Measurements from ENCODE around the gene SLBP. TPM values are rescaled to one million over a fixed set of nuclear protein-coding genes. Genes with fewer than 3 reads are reported as not detected.
A peak's percentile ranks its signal among the peaks of the same experiment; 100 is the strongest.

The SLBP gene
- total RNA-seq (2013; cell fraction: nucleolus; rRNA removed) = 19.4 and 19.5 TPM in 2 replicates
- total RNA-seq (2014; rRNA removed) = 185 and 205 TPM in 2 replicates
- 138 and 147 TPM in 2 replicates for total RNA-seq (2014; rRNA removed; fragmentation: Illumina TruSeq; extraction: Trizol)
- total RNA-seq (2021) = 111 and 114 TPM in 2 replicates
- polyA plus RNA-seq (2011; ENCODE audit: low read depth) = 68.6 TPM
- 168 and 247 TPM in 2 replicates for polyA plus RNA-seq (2011; rRNA removed)
- 91.0 and 98.4 TPM in 2 replicates for polyA plus RNA-seq (2011; cell fraction: cytosol; rRNA removed)
- 60.3 and 79.5 TPM in 2 replicates for polyA plus RNA-seq (2011; cell fraction: nucleus; rRNA removed)
- polyA plus RNA-seq (2012) = 69.3 and 70.1 TPM in 2 replicates
- polyA plus RNA-seq (2014; fragmentation: Illumina TruSeq; extraction: Trizol) = 206 and 227 TPM in 2 replicates
- 100 to 1,000 TPM in 1 of 2 experiments, 10 to 100 TPM in 1; 94.4 to 101 TPM for polyA plus RNA-seq (2014; fragmentation: Nextera tagmentation; extraction: Ambion mirVana)
- polyA plus RNA-seq (2014; rRNA removed) = 142 and 148 TPM in 2 replicates
- 100 to 1,000 TPM; 277 to 278 TPM for polyA plus RNA-seq (2016; fragmentation: Nextera tagmentation; extraction: Ambion mirVana)
- 64.3 and 65.5 TPM in 2 replicates for polyA minus RNA-seq (2011; rRNA and poly(A)+ RNA removed)
- 42.9 and 43.9 TPM in 2 replicates for polyA minus RNA-seq (2011; cell fraction: cytosol; rRNA and poly(A)+ RNA removed)
- 13.2 and 26.1 TPM in 2 replicates for polyA minus RNA-seq (2011; cell fraction: nucleus; rRNA and poly(A)+ RNA removed)
- Bru-seq, nascent RNA = percentile 87 among the genes with signal in this experiment
- percentile 85 among the genes with signal in this experiment for BruChase-seq, experiment 1, labeled RNA remaining after a 6-hour chase
- BruChase-seq, experiment 2, labeled RNA remaining after a 2-hour chase = percentile 88 among the genes with signal in this experiment
- long read RNA-seq, experiment 1, transcript SLBP-206 (8 exons, 1,977 nt) = major isoform, 219 of 250 reads
- long read RNA-seq, experiment 1, transcript SLBP-205 (7 exons, 987 nt) = minor isoform, 16 of 250 reads
- long read RNA-seq, experiment 1, partial matches to known transcripts = 10 of 250 reads
- long read RNA-seq, experiment 1, other reads (novel, unspliced or antisense) = 4 of 250 reads
- long read RNA-seq, experiment 2, transcript SLBP-205 (7 exons, 987 nt) = minor isoform, 11 of 144 reads
- long read RNA-seq, experiment 2, transcript SLBP-202 (7 exons, 1,623 nt) = minor isoform, 6 of 144 reads
- long read RNA-seq, experiment 2, transcript SLBP-206 (8 exons, 1,977 nt) = major isoform, 83 of 144 reads
- long read RNA-seq, experiment 2, partial matches to known transcripts = 41 of 144 reads
- long read RNA-seq, experiment 2, other reads (novel, unspliced or antisense) = 2 of 144 reads

- in situ Hi-C loops (cut with MboI) = no loop called here
- Histone ChIP-seq H2AFZ (ENCODE audit: control insufficient read depth, low read depth, low read length) (peak within 1 kb of the TSS; percentile 98), H3K79me2 (ENCODE audit: control insufficient read depth, insufficient read depth, low read length) (peaks cover 86% of the 10 kb centered on the region), H3K4me3 (peak within 1 kb of the TSS; percentile 100), H3K9ac (ENCODE audit: control insufficient read depth, insufficient read depth, low read length) (peak within 1 kb of the TSS; percentile 97), H3K4me2 (ENCODE audit: control insufficient read depth, insufficient read depth) (peak within 1 kb of the TSS; percentile 98), H4K20me1 (ENCODE audit: control insufficient read depth, insufficient read depth) (no peaks in the 10 kb centered on the region; the same call in 1 of the 2 replicates), H3K4me1 (ENCODE audit: control insufficient read depth, insufficient read depth, low read length) (peaks cover 31% of the 10 kb centered on the region), H3K27me3 (replicated peaks in 1 of 2; ENCODE audit: control insufficient read depth in 2 of 2, insufficient read depth in 2 of 2, low read length in 1 of 2) (no peaks in the 10 kb centered on the region), H3K27ac (ENCODE audit: control insufficient read depth, insufficient read depth) (peak within 1 kb of the TSS; percentile 99), H3K9me3 (replicated peaks; ENCODE audit: control insufficient read depth, insufficient read depth, low read length) (no peaks in the 10 kb centered on the region), H3K36me3 (ENCODE audit: control insufficient read depth in 2 of 2, insufficient read depth in 2 of 2, low read length in 1 of 2) (peaks cover under 1 to 9% of the 10 kb centered on the region in 2 experiments)
- CTCF ChIA-PET = interaction anchor here (0.9 to 16.2 kb wide), 4 partner anchors 7 to 19 kb away, joined by 3 to 258 read pairs (median 6); no protein-coding TSS in a partner anchor
- FAIRE-seq = peak; percentile 89
- BruUV-seq (replicated peaks) = no TSS peak
- RAD21 ChIA-PET (ENCODE audit: unreplicated experiment) = interaction anchor here (1.3 to 1.7 kb wide), 4 partner anchors 11 to 19 kb away, joined by 3 to 11 read pairs (median 5); no protein-coding TSS in a partner anchor
- peak; percentile 85 for ATAC-seq
- under 1% methylated on average over 77 of the region's 98 CpGs for WGBS (ENCODE audit: insufficient coverage, insufficient replicate concordance, low lambda C conversion rate, missing lambda C conversion rate)
- POLR2A ChIA-PET = interaction anchor here (0.6 to 3.4 kb wide), 7 partner anchors 10 to 158 kb away, joined by 3 to 34 read pairs (median 3); partner anchors contain the start of genes NSD2, TACC3 and TMEM129
- intact Hi-C loops (cut with micrococcal nuclease; ENCODE audit: unreplicated experiment) = loop anchor here (1.0 to 5.0 kb wide), 3 partner anchors 9 to 160 kb away; partner anchors contain the start of genes FAM53A, NSD2, TACC3 and TMEM129
- peak; percentile 90 for DNase-seq (ENCODE audit: low read depth, low spot score)
- SMC1A ChIA-PET (ENCODE audit: uncharacterized antibody, unreplicated experiment) = interaction anchor here (1.0 to 2.5 kb wide), 4 partner anchors 9 to 19 kb away, joined by 3 to 8 read pairs (median 4); partner anchors contain the start of genes TACC3 and TMEM129
- TF ChIP-seq MYB (IDR thresholded peaks at IDR 0.05; ENCODE audit: borderline replicate concordance, low read depth, low read length) (no peak), POLR2A (IDR thresholded peaks at IDR 0.05; ENCODE audit: low read depth, low read length) (no peak), E2F4 (IDR thresholded peaks at IDR 0.05; ENCODE audit: low read depth, low read length) (peak; percentile 91), LARP7 (IDR thresholded peaks at IDR 0.05) (peak; percentile 94), CREM (IDR thresholded peaks at IDR 0.05; ENCODE audit: low read depth) (peak; percentile 63), ZBTB33 (IDR thresholded peaks at IDR 0.05) (no peak), SMAD5 (IDR thresholded peaks at IDR 0.05; ENCODE audit: low read depth) (no peak; the same call in 1 of the 2 replicates), SREBF1 (IDR thresholded peaks at IDR 0.05; ENCODE audit: low read length) (peak; percentile 93), ATF2 (IDR thresholded peaks at IDR 0.05; ENCODE audit: low read length) (no peak), NFIC (IDR thresholded peaks at IDR 0.05; ENCODE audit: low read depth, low read length) (no peak), ZNF274 (IDR thresholded peaks at IDR 0.05; ENCODE audit: insufficient read depth, insufficient read length) (no peak), NR2F1 (conservative IDR thresholded peaks at IDR 0.05) (peak; percentile 74), WRNIP1 (IDR thresholded peaks at IDR 0.05; ENCODE audit: borderline replicate concordance, low read depth, low read length) (no peak)
These were observed at the start of gene SLBP for GRCh38 chr4:1712216-1713002. Gene SLBP, minus strand, starts transcription at chr4:1712319. Its CDS starts 131 bp downstream, at chr4:1712188.

All from GM12878 (cell line).